HG02840 (cell line): Measurements from ENCODE around the gene DHRS4L2.

Experiments
- ATAC-seq: cut with Tn5 transposase; IDR thresholded peaks from one replicate; pipeline ENCODE4 v1.9.1; 2021; ENCODE audit warnings: mild to moderate bottlenecking, moderate library complexity, moderate number of reproducible peaks; ENCODE audit not compliant: unreplicated experiment, low FRiP score

DHRS4L2 gene

DNA sequence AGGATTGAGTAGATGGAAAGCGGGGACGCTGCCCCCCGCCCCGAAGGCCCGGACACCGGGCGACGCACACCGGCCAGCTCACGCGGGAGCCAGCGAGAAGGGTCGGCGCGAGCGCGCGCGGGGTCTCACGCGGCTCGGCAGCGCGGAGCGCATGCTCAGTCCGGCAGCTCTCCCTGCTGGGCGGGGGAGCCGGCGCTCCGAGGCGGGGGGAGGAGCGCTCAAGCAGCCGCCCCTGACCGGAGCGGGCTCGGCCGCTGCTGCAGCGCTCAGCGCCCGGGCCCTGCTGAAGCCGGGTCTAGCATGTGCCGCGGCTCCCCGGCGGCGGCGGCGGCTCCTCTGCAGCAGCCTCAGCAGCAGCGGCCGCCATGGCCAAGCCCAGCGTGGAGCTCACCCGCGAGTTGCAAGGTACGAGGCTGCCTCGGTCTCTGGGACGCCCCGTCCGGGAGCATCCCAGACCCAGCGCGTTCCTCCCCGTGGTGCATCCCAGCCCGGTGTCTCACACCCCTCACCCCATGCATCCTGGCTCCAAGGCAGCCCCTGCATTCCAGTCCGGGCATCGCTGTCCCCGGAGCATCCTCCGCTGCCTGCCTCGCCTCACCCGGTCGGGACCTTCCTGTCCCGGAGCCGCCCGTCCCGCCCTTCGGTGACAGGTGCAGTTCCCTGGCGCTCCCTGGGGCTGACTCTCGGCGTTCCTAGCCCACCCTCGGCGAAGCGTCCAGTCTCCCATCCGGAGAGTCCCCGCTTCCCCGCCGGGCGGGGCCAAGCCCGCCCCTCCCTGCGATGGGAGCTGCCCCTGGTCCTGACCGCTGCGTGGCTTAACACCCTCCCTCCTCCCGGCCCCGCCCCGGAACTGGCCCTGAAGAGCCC is 63.3 kb downstream of the DHRS4L2 start, which contains the start of gene CARMIL3:
Gene CARMIL3 (plus strand): TSS at position 221 of the 867 bp plus-strand sequence. CDS start 145 bp downstream, at position 366.
- peak; percentile 49 for ATAC-seq

DNA sequence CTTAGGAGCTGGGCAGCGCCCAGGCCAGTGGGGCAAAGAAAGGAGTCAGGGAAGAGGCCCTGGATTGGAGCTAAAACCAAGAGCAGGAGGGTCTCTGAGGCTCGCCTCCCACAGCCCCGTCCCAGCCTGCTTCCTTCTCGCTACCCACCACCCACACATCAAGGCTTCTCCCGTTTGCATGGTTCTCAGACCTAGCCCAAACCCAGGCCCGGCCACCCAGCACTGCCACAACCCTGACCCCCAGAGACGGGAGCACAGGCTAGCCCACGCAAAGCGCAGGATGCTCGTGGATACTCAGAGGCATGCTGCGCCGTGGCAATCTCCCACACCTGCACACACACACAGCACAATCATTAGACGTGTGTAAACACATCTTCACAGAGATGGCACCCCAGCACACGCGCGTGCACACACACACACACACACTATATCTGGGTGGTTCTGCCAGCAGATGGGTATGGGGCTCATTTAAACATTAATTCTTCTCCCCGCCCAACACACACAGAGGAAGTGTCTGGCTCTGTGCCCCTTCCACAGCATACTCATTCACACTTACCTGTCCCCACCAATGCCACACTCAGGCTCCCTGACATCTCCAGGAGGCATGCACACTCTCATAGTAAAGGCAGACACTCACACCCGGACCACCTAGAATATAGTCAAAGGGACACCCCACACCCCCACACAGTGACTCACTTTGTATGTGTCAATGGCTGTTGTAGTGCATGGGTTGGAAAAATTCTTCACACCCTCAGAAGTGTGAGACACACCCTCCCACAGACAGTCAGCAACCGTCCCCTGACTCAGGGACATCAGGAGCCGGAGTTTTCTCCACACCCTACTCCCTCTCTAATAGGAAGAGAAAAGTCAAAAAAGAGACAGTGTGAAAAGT is 64.2 kb downstream of the DHRS4L2 start:
- ATAC-seq, result no peak

DNA sequence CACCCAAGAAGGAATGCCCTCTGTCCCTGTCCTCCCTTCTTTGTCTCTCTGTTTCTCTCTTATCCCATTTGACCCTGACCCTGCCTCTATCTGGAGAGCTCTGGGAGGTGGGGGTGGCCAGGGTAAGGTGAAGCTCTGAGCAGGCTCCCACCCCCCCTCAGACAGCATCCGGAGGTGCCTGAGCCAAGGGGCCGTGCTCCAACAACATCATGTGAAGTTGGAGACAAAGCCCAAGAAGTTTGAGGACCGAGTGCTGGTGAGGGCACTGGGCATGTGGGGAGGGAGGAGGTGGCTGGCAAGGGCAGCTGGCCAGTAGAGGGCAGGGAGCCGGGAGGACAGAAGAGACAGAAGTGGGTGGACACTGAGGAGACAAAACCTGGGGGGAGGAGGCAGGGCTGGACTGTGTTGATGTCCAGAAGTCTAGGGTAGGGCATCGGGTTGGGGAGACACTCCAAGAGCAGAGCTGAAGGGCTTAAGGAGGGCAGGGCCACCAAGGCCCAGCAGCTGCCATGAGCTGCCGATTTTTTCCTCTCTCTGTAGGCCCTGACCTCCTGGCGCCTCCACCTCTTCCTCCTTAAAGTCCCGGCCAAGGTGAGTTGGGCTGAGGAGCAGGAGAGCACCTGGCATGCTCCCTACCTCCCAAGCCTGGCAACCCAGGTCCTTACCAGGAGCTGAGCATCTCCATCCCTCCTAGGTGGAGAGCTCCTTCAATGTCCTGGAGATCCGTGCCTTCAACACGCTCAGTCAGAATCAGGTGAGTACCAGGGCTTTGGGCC is 65.0 kb downstream of the DHRS4L2 start:
- ATAC-seq, result no peak

DNA sequence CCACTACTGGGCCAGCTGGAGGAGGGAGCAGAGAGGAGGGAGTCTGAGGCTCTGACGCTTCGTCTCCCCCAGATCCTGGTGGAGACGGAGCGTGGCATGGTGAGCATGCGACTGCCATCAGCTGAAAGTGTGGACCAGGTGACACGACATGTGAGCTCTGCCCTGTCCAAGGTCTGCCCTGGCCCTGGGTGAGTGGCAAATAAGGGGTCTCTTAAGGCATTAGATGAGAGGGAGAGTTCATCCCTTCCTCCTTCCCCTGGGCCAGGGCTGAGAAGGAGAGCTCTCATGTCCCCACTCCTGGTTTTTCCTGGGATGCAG is 65.6 kb downstream of the DHRS4L2 start:
- no peak for ATAC-seq

DNA sequence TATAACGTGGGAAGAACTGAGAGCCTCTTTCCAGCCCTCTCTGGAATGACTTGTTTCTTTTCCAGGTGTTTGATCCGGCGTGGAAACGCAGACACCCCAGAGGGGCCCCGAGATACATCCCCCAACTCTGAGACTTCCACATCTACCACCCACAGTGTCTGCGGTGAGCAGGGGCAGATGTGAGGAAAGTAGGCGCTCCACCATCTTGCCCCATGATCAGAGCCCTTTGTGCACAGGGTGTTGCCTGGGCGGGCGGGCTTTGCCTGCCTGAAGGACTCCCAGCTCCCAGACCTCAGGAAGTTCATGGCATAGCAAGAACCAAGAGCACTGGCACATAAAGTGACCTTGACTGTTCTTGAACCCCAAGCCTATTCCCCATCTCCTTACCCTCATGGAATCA is 65.9 kb downstream of the DHRS4L2 start:
- ATAC-seq, result no peak
